ENCODE results near the gene APBB2. TPM values are rescaled to one million over a fixed set of nuclear protein-coding genes. Genes with fewer than 3 reads are reported as not detected.

APBB2 gene
- total and polyA plus RNA-seq, 2 donors (not counting 1 experiment from before 2014, with no cell fraction given) = 4.4 to 15.8 TPM

DNA sequence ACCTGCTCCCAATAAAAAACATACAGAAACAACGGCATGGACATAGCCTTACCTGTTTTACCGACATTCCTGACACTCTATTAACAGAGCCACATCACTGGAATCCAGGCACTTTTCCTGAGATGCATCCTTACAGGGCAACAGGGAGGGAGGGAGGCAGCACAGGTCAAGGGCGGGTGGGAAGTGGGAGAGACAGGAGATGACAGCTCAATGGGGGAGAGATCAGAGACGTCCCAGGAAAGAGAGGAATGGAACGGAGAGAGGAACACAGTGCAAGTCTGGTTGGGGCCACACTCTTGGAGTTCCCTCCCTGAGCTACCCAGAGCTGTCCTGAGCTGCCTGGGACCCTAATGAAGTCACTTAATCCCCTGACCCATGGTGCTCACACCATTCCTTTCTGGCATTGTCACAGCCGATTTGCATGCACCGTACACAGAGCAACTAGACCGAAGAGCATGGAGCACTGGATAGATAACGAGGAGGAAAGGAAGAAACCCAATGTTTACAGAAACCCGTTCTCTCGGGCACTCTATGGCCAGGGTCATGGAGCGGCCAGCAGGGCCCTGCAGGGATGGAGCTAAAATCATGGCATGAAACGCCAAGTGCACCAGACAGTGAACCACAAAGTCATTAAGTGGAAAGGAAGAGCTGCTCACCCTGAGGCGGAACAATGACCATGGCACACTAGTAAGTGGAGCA lies 371.5 kb downstream of the APBB2 start:
- Histone ChIP-seq H3K4me2 (replicated peaks; ENCODE audit: low read depth, low read length, poor library complexity, severe bottlenecking) (no peak overlapping the region), H3K79me2 (ENCODE audit: control insufficient read depth, insufficient read depth, low read length) (peaks cover 2% of the 10 kb centered on the region), H3K27me3 (replicated peaks in 1 of 4; ENCODE audit: control extremely low read depth in 1 of 4, control insufficient read depth in 3 of 4, insufficient read depth in 4 of 4, low read length in 3 of 4) (no peaks in the 10 kb centered on the region), H3K9me3 (ENCODE audit: control extremely low read depth in 1 of 3, control insufficient read depth in 2 of 3, insufficient read depth in 1 of 3, low read length in 2 of 3) (no peaks in the 10 kb centered on the region), H3K36me3 (replicated peaks in 1 of 2; ENCODE audit: control extremely low read depth in 1 of 2, control insufficient read depth in 1 of 2, extremely low read depth in 1 of 2, insufficient read depth in 2 of 2, low read length in 1 of 2) (no peaks in the 10 kb centered on the region), H2AFZ (ENCODE audit: insufficient read depth, low read depth, low read length, poor library complexity, severe bottlenecking) (no peak overlapping the region), H3K9ac (ENCODE audit: low read length) (no peak overlapping the region), H3K27ac (ENCODE audit: low read length in 2 of 2) (no peak overlapping the region), H3K4me3 (ENCODE audit: control extremely low read depth in 1 of 5, extremely low read depth in 1 of 5, insufficient read depth in 1 of 5, low read depth in 2 of 5, low read length in 4 of 5) (no peak overlapping the region), H4K20me1 (ENCODE audit: control insufficient read depth, insufficient read depth, low read length, poor library complexity, severe bottlenecking) (no peaks in the 10 kb centered on the region), H3K4me1 (ENCODE audit: control insufficient read depth in 2 of 2, insufficient read depth in 2 of 2, low read length in 2 of 2) (peaks cover 33 to 47% of the 10 kb centered on the region in 2 donors)
- DNase-seq = no peak
- Mint-ChIP-seq H3K27me3 (peaks cover 2% of the 10 kb centered on the region), H3K9me3 (ENCODE audit: insufficient read depth) (no peaks in the 10 kb centered on the region), H3K4me1 (peaks cover 43% of the 10 kb centered on the region), H3K27ac (peak overlapping the region; percentile 54), H3K4me3 (peak overlapping the region; percentile 26)
- POLR2A ChIA-PET = interaction anchor here (0.9 to 1.0 kb wide), 2 partner anchors 16 to 129 kb away, joined by 3 read pairs; no protein-coding TSS in a partner anchor
- intact Hi-C loops (cut with micrococcal nuclease) = loop anchor here (1.0 to 10.0 kb wide), 4 partner anchors 91 to 786 kb away; partner anchors contain the start of gene N4BP2
- ATAC-seq (ENCODE audit: low read depth) = no peak
- WGBS (ENCODE audit: insufficient coverage) = 87% methylated on average over 12 of the region's 14 CpGs
- CTCF ChIA-PET = interaction anchor here (0.6 to 8.2 kb wide), 13 partner anchors 9 to 531 kb away, joined by 3 to 102 read pairs (median 4); no protein-coding TSS in a partner anchor
- TF ChIP-seq, protein P1, sequence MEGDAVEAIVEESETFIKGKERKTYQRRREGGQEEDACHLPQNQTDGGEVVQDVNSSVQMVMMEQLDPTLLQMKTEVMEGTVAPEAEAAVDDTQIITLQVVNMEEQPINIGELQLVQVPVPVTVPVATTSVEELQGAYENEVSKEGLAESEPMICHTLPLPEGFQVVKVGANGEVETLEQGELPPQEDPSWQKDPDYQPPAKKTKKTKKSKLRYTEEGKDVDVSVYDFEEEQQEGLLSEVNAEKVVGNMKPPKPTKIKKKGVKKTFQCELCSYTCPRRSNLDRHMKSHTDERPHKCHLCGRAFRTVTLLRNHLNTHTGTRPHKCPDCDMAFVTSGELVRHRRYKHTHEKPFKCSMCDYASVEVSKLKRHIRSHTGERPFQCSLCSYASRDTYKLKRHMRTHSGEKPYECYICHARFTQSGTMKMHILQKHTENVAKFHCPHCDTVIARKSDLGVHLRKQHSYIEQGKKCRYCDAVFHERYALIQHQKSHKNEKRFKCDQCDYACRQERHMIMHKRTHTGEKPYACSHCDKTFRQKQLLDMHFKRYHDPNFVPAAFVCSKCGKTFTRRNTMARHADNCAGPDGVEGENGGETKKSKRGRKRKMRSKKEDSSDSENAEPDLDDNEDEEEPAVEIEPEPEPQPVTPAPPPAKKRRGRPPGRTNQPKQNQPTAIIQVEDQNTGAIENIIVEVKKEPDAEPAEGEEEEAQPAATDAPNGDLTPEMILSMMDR (IDR thresholded peaks at IDR 0.05) = no peak
- no peak for TF ChIP-seq EZH2 (IDR thresholded peaks at IDR 0.05; ENCODE audit: borderline replicate concordance, insufficient read depth, low read depth, low read length, poor library complexity, severe bottlenecking)

DNA sequence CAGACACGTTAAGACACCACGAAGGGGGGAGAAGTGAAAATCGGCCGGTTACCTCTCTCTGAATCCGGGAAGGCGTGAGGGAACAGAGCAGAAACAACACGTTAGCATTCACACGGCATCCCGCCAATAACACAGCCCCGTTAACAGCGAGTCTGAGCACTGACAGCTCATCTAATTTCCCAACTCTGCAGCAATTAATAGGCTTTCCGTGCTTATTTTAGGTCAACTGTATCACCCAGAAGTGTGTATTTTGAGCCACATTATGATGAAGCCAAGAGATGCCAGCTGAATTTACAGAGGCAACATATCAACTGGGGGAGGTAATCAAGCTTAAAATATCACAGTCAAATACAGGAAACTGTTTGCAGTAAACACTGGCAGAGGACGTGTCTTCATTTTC lies 372.0 kb downstream of the APBB2 start:
- H3K27ac ChIP-seq (ENCODE audit: low read length in 2 of 2) = no peak overlapping the region
- H3K4me2 ChIP-seq (replicated peaks; ENCODE audit: low read depth, low read length, poor library complexity, severe bottlenecking) = no peak overlapping the region
- ATAC-seq (ENCODE audit: low read depth) = no peak
- H3K4me1 ChIP-seq (ENCODE audit: control insufficient read depth in 2 of 2, insufficient read depth in 2 of 2, low read length in 2 of 2) = peaks cover 33 to 47% of the 10 kb centered on the region in 2 donors
- no peak for TF ChIP-seq EZH2 (IDR thresholded peaks at IDR 0.05; ENCODE audit: borderline replicate concordance, insufficient read depth, low read depth, low read length, poor library complexity, severe bottlenecking)
- TF ChIP-seq, protein P1 (IDR thresholded peaks at IDR 0.05) = no peak
- intact Hi-C loops (cut with micrococcal nuclease) = loop anchor here (5.0 to 10.0 kb wide), 3 partner anchors 90 to 785 kb away; partner anchors contain the start of gene N4BP2
- H2AFZ ChIP-seq (ENCODE audit: insufficient read depth, low read depth, low read length, poor library complexity, severe bottlenecking) = no peak overlapping the region
- 77% methylated on average over 12 of the region's 13 CpGs for WGBS (ENCODE audit: insufficient coverage)
- H3K4me1 Mint-ChIP-seq = peaks cover 42% of the 10 kb centered on the region
- no peaks in the 10 kb centered on the region for H4K20me1 ChIP-seq (ENCODE audit: control insufficient read depth, insufficient read depth, low read length, poor library complexity, severe bottlenecking)
- no peaks in the 10 kb centered on the region for H3K9me3 ChIP-seq (ENCODE audit: control extremely low read depth in 1 of 3, control insufficient read depth in 2 of 3, insufficient read depth in 1 of 3, low read length in 2 of 3)
- no peaks in the 10 kb centered on the region for H3K9me3 Mint-ChIP-seq (ENCODE audit: insufficient read depth)
- H3K79me2 ChIP-seq (ENCODE audit: control insufficient read depth, insufficient read depth, low read length) = no peaks in the 10 kb centered on the region
- H3K27me3 ChIP-seq (replicated peaks in 1 of 4; ENCODE audit: control extremely low read depth in 1 of 4, control insufficient read depth in 3 of 4, insufficient read depth in 4 of 4, low read length in 3 of 4) = no peaks in the 10 kb centered on the region
- H3K4me3 ChIP-seq (ENCODE audit: control extremely low read depth in 1 of 5, extremely low read depth in 1 of 5, insufficient read depth in 1 of 5, low read depth in 2 of 5, low read length in 4 of 5) = no peak overlapping the region
- ChIA-PET POLR2A (no interaction called here), CTCF (interaction anchor here (0.7 to 8.2 kb wide), 9 partner anchors 9 to 525 kb away, joined by 3 to 102 read pairs (median 4); no protein-coding TSS in a partner anchor)
- DNase-seq = no peak
- H3K27me3 Mint-ChIP-seq = peaks cover 2% of the 10 kb centered on the region
- H3K9ac ChIP-seq (ENCODE audit: low read length) = no peak overlapping the region
- peak overlapping the region; percentile 26 for H3K4me3 Mint-ChIP-seq
- H3K27ac Mint-ChIP-seq = peak overlapping the region; percentile 54
- H3K36me3 ChIP-seq (replicated peaks in 1 of 2; ENCODE audit: control extremely low read depth in 1 of 2, control insufficient read depth in 1 of 2, extremely low read depth in 1 of 2, insufficient read depth in 2 of 2, low read length in 1 of 2) = no peaks in the 10 kb centered on the region
